Trophoblast cell (in vitro differentiated cells and primary cell): ENCODE results near the gene MYL12A.

Experiments used
- DNase-seq, 2 donors: peaks; one replicate each; pipeline ENCODE4 v3.0.0-alpha.2; 2016
- H2AFZ ChIP-seq: 2 replicates; pipeline ENCODE4 v1.6.1; 2013; ENCODE audit warnings: low read length, moderate library complexity, mild to moderate bottlenecking; ENCODE audit not compliant: insufficient read depth, poor library complexity
- H2AK5ac ChIP-seq: 2 replicates; pipeline ENCODE4 v1.6.1; 2013; ENCODE audit warnings: mild to moderate bottlenecking, low read length
- H2BK120ac ChIP-seq: 2 replicates; pipeline ENCODE4 v1.6.1; 2013; ENCODE audit warnings: low read length, mild to moderate bottlenecking, moderate library complexity; ENCODE audit not compliant: insufficient read depth, poor library complexity
- H2BK12ac ChIP-seq: 2 replicates; pipeline ENCODE4 v1.6.1; 2013; ENCODE audit warnings: mild to moderate bottlenecking, low read length, moderate library complexity
- H2BK5ac ChIP-seq: 2 replicates; pipeline ENCODE4 v1.6.1; 2013; ENCODE audit warnings: low read length, low read depth, moderate library complexity, mild to moderate bottlenecking; ENCODE audit not compliant: poor library complexity
- H3K14ac ChIP-seq: 2 replicates; pipeline ENCODE4 v1.6.1; 2013; ENCODE audit warnings: mild to moderate bottlenecking, low read length
- H3K18ac ChIP-seq: 2 replicates; pipeline ENCODE4 v1.6.1; 2013; ENCODE audit warnings: mild to moderate bottlenecking, low read length
- H3K23ac ChIP-seq: 2 replicates; pipeline ENCODE4 v1.6.1; 2013; ENCODE audit warnings: low read length
- H3K27ac ChIP-seq: 2 replicates; pipeline ENCODE4 v1.5.1; 2013; ENCODE audit warnings: low read depth, mild to moderate bottlenecking, inconsistent platforms, low read length, moderate library complexity
- H3K27me3 ChIP-seq: 2 replicates; pipeline ENCODE4 v1.6.1; 2013; ENCODE audit warnings: inconsistent platforms, mild to moderate bottlenecking, low read length, moderate library complexity; ENCODE audit not compliant: insufficient read depth
- H3K36me3 ChIP-seq, 2 experiments: 1 replicate in 1 of 2; 2 replicates in 1 of 2; pipeline ENCODE4 v1.6.1; 2013; ENCODE audit warnings: low read length in 2 of 2, mild to moderate bottlenecking in 2 of 2, moderate library complexity in 1 of 2; ENCODE audit not compliant: insufficient read depth in 2 of 2, control insufficient read depth in 1 of 2
- H3K4ac ChIP-seq: 2 replicates; pipeline ENCODE4 v1.6.1; 2013; ENCODE audit warnings: low read depth, mild to moderate bottlenecking, low read length, moderate library complexity
- H3K4me1 ChIP-seq, 2 experiments: 1 replicate in 1 of 2; 2 replicates in 1 of 2; pipeline ENCODE4 v1.6.1; 2013; ENCODE audit warnings: low read length in 2 of 2, mild to moderate bottlenecking in 2 of 2, moderate library complexity in 1 of 2; ENCODE audit not compliant: insufficient read depth in 2 of 2, control insufficient read depth in 1 of 2
- H3K4me2 ChIP-seq: 2 replicates; pipeline ENCODE4 v1.6.1; 2013; ENCODE audit warnings: inconsistent platforms, mild to moderate bottlenecking, low read length, moderate library complexity
- H3K4me3 ChIP-seq: 2 replicates; pipeline ENCODE4 v1.5.1; 2013; ENCODE audit warnings: mild to moderate bottlenecking, low read depth, low read length, inconsistent platforms
- H3K79me1 ChIP-seq: one replicate; pipeline ENCODE4 v1.6.1; 2013; ENCODE audit warnings: low read length
- H3K79me2 ChIP-seq: 2 replicates; pipeline ENCODE4 v1.6.1; 2013; ENCODE audit warnings: low read length, mild to moderate bottlenecking; ENCODE audit not compliant: control insufficient read depth, insufficient read depth, poor library complexity
- H3K9ac ChIP-seq: 2 replicates; pipeline ENCODE4 v1.6.1; 2013; ENCODE audit warnings: mild to moderate bottlenecking, low read length
- H3K9me3 ChIP-seq: 2 replicates; pipeline ENCODE4 v1.6.1; 2013; ENCODE audit warnings: low read depth, mild to moderate bottlenecking, control low read depth, inconsistent platforms, low read length; ENCODE audit not compliant: insufficient read depth
- H4K12ac ChIP-seq: 2 replicates; pipeline ENCODE4 v1.6.1; 2013; ENCODE audit warnings: low read depth, mild to moderate bottlenecking, low read length, moderate library complexity
- H4K8ac ChIP-seq: 2 replicates; pipeline ENCODE4 v1.6.1; 2013; ENCODE audit warnings: low read depth, mild to moderate bottlenecking, low read length, moderate library complexity
- H4K91ac ChIP-seq: one replicate; pipeline ENCODE4 v1.6.1; 2013; ENCODE audit warnings: low read depth, mild to moderate bottlenecking, low read length, moderate library complexity
- WGBS: extraction: QIAGEN DNeasy Blood & Tissue Kit; methylation state at CpG from one replicate; pipeline ENCODE4 v1.1.7; 2013; ENCODE audit warnings: missing lambda C conversion rate; ENCODE audit not compliant: insufficient read length, insufficient coverage; ENCODE audit errors: extremely low coverage; 5-methylcytosine and 5-hydroxymethylcytosine counted together

Gene MYL12A

GRCh38 chr18:3226048-3226447 is 21.6 kb upstream of the MYL12A start:
- Histone ChIP-seq H2AK5ac (no peak overlapping the region), H3K79me1 (no peaks in the 10 kb centered on the region), H3K4me3 (no peak overlapping the region), H3K18ac (no peak overlapping the region), H3K4me2 (no peak overlapping the region), H4K91ac (no peak overlapping the region), H3K79me2 (no peaks in the 10 kb centered on the region), H3K9me3 (peaks cover 1% of the 10 kb centered on the region), H3K27me3 (no peaks in the 10 kb centered on the region), H2BK12ac (no peak overlapping the region), H3K14ac (no peak overlapping the region), H3K4me1 (peaks cover 5 to 9% of the 10 kb centered on the region in 2 experiments), H3K27ac (no peak overlapping the region), H3K23ac (no peak overlapping the region), H4K12ac (no peak overlapping the region), H3K9ac (no peak overlapping the region), H3K4ac (no peak overlapping the region), H3K36me3 (no peaks in the 10 kb centered on the region), H4K8ac (no peak overlapping the region), H2BK120ac (no peak overlapping the region), H2BK5ac (no peak overlapping the region), H2AFZ (no peak overlapping the region)
- DNase-seq: no peak
- no CpG with 5 or more reads among the region's 6 CpGs for WGBS

- Histone ChIP-seq H3K79me1 (no peaks in the 10 kb centered on the region), H3K18ac (no peak overlapping the region), H3K4me1 (peaks cover 0 to 17% of the 10 kb centered on the region in 2 experiments), H3K4me3 (no peak overlapping the region), H3K23ac (no peak overlapping the region), H3K27me3 (no peaks in the 10 kb centered on the region), H3K9me3 (peaks cover 1% of the 10 kb centered on the region), H3K79me2 (no peaks in the 10 kb centered on the region), H3K9ac (no peak overlapping the region), H2BK120ac (no peak overlapping the region), H3K36me3 (no peaks in the 10 kb centered on the region), H4K91ac (no peak overlapping the region), H2AFZ (no peak overlapping the region), H3K14ac (no peak overlapping the region), H2BK12ac (no peak overlapping the region), H2BK5ac (no peak overlapping the region), H4K12ac (no peak overlapping the region), H4K8ac (no peak overlapping the region), H3K4ac (no peak overlapping the region), H3K27ac (no peak overlapping the region), H3K4me2 (no peak overlapping the region), H2AK5ac (peak overlapping the region; percentile 64)
- no CpG with 5 or more reads among the region's 9 CpGs for WGBS
- no peak for DNase-seq
These were observed 16.9 kb upstream of the MYL12A start for GRCh38 chr18:3230401-3231334.

- Histone ChIP-seq H3K9me3 (no peaks in the 10 kb centered on the region), H2AFZ (no peak overlapping the region), H4K8ac (no peak overlapping the region), H3K4me3 (no peak overlapping the region), H3K18ac (no peak overlapping the region), H3K14ac (no peak overlapping the region), H2AK5ac (no peak overlapping the region), H3K9ac (no peak overlapping the region), H3K4ac (no peak overlapping the region), H3K27ac (no peak overlapping the region), H3K4me2 (no peak overlapping the region), H2BK120ac (no peak overlapping the region), H3K36me3 (no peaks in the 10 kb centered on the region), H3K79me2 (no peaks in the 10 kb centered on the region), H3K23ac (no peak overlapping the region), H4K12ac (no peak overlapping the region), H2BK12ac (no peak overlapping the region), H2BK5ac (no peak overlapping the region), H3K27me3 (no peaks in the 10 kb centered on the region), H4K91ac (no peak overlapping the region), H3K4me1 (peaks cover 2 to 22% of the 10 kb centered on the region in 2 experiments), H3K79me1 (peaks cover 2% of the 10 kb centered on the region)
- WGBS: no CpG with 5 or more reads among the region's 1 CpG
- DNase-seq: no peak
These were observed 14.6 kb upstream of the MYL12A start for GRCh38 chr18:3233004-3233403.

- H3K79me1 ChIP-seq: peaks cover 2% of the 10 kb centered on the region
- no peak overlapping the region for H3K18ac ChIP-seq
- H2AK5ac ChIP-seq: no peak overlapping the region
- no peak overlapping the region for H3K14ac ChIP-seq
- no peaks in the 10 kb centered on the region for H3K27me3 ChIP-seq
- no peak overlapping the region for H2BK5ac ChIP-seq
- no peak overlapping the region for H4K8ac ChIP-seq
- peaks cover 2 to 20% of the 10 kb centered on the region in 2 experiments for H3K4me1 ChIP-seq
- H2BK120ac ChIP-seq: no peak overlapping the region
- no CpG with 5 or more reads among the region's 4 CpGs for WGBS
- H3K9ac ChIP-seq: no peak overlapping the region
- no peaks in the 10 kb centered on the region for H3K9me3 ChIP-seq
- H3K79me2 ChIP-seq: no peaks in the 10 kb centered on the region
- H3K4me3 ChIP-seq: no peak overlapping the region
- H2AFZ ChIP-seq: no peak overlapping the region
- H3K4ac ChIP-seq: no peak overlapping the region
- no peak overlapping the region for H4K12ac ChIP-seq
- H4K91ac ChIP-seq: no peak overlapping the region
- DNase-seq: no peak
- no peak overlapping the region for H3K23ac ChIP-seq
- H2BK12ac ChIP-seq: no peak overlapping the region
- no peak overlapping the region for H3K4me2 ChIP-seq
- no peaks in the 10 kb centered on the region for H3K36me3 ChIP-seq
- H3K27ac ChIP-seq: no peak overlapping the region
These were observed 14.0 kb upstream of the MYL12A start for GRCh38 chr18:3233433-3234168.
